OCI-LY3 (cell line): ENCODE measurements around the gene NPPC.

ENCODE experiments used
- EZH2phosphoT487 ChIP-seq: fragments of 200-600 bp; shearing (Covaris generic); IDR thresholded peaks from 2 replicates; pipeline ENCODE4 v1.6.1; 2018; ENCODE audit warnings: antibody characterized with exemption, mixed run types, low read depth
- TF ChIP-seq, protein P1 (sequence below): fragments of 200-600, 300-600 bp; sonication (generic); IDR thresholded peaks from 2 replicates; pipeline ENCODE4 v1.5.1; 2014; ENCODE audit warnings: antibody characterized with exemption, low read length, low read depth

DNA sequence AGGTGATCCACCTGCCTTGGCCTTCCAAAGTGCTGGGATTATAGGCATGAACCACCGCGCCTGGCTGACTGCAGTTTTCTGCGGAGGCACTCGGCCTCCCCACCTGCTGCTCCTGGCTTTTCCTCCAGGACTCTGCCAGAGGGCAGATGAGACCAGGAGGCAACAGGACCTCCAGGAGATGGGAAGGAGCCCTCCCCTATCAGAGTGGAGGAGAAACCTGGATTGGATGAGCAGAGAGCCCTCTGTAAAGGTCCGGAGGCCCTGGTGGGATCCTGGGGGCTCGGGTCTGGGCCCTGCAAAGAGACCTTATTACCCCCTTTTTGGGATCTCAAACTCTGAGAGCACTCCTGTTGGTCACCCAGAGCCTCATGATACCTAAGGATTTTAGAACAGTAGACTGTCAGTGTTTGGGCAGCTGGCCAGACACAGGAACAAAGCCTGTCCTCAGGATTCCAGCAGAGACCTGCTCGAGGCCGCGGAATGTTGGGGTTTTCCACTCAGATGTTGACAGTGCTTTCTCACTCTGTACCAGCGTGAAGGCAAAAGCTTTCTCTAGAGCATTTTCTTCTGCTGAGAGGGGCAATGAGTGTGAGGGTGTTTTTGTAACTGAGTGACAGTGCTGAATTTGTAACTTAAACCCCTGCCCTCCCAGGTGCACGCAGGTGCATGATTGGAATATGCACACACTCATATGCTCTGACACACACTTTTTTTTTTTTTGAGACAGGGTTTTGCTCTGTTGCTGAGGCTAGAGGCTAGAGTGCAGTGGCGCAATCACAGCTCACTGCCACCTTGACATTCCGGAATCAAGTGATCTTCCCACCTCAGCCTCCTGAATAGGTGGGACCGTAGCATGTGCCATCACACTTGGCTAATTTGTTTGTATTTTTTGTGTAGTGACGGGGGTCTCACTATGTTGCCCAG is 48.4 kb downstream of the NPPC start:
- TF ChIP-seq, protein P1, sequence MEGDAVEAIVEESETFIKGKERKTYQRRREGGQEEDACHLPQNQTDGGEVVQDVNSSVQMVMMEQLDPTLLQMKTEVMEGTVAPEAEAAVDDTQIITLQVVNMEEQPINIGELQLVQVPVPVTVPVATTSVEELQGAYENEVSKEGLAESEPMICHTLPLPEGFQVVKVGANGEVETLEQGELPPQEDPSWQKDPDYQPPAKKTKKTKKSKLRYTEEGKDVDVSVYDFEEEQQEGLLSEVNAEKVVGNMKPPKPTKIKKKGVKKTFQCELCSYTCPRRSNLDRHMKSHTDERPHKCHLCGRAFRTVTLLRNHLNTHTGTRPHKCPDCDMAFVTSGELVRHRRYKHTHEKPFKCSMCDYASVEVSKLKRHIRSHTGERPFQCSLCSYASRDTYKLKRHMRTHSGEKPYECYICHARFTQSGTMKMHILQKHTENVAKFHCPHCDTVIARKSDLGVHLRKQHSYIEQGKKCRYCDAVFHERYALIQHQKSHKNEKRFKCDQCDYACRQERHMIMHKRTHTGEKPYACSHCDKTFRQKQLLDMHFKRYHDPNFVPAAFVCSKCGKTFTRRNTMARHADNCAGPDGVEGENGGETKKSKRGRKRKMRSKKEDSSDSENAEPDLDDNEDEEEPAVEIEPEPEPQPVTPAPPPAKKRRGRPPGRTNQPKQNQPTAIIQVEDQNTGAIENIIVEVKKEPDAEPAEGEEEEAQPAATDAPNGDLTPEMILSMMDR = no peak
- no peak for TF ChIP-seq EZH2phosphoT487
